HG02678 (cell line): ENCODE results near the gene SRSF7.
A peak's percentile ranks its signal among the peaks of the same experiment; 100 is the strongest.
"Not testable (repeated sequence)": the region's sequence is repeated elsewhere in the genome, so short reads cannot be mapped to it uniquely, and the experiment has no call there.

ENCODE experiments used
- ATAC-seq: cut with Tn5 transposase; IDR thresholded peaks from one replicate; pipeline ENCODE4 v1.9.1; 2021; ENCODE audit warnings: mild to moderate bottlenecking, moderate library complexity; ENCODE audit not compliant: unreplicated experiment

SRSF7 gene

GRCh38 chr2:38754506-38754905, 3.3 kb upstream of the SRSF7 start:
- no peak for ATAC-seq

GRCh38 chr2:38754049-38754448, 2.9 kb upstream of the SRSF7 start:
- no peak for ATAC-seq

- peak; percentile 18 for ATAC-seq
Measured at GRCh38 chr2:38751596-38752410, 642 bp upstream of the SRSF7 start.

- ATAC-seq, result peak; percentile 47
Measured at GRCh38 chr2:38750011-38750890, 910 bp downstream of the SRSF7 start.

- no peak for ATAC-seq
Measured at GRCh38 chr2:38748943-38749804, 2.0 kb downstream of the SRSF7 start.

GRCh38 chr2:38748391-38748790, 2.8 kb downstream of the SRSF7 start:
- no peak for ATAC-seq

- ATAC-seq, result no peak
Measured at GRCh38 chr2:38747819-38748218, 3.3 kb downstream of the SRSF7 start.

GRCh38 chr2:38747007-38747424, 4.1 kb downstream of the SRSF7 start:
- no peak for ATAC-seq

- no peak for ATAC-seq
Measured at GRCh38 chr2:38745267-38745666, 5.9 kb downstream of the SRSF7 start.

GRCh38 chr2:38744399-38744780, 6.8 kb downstream of the SRSF7 start:
- no peak for ATAC-seq

GRCh38 chr2:38743672-38744398, 7.3 kb downstream of the SRSF7 start:
- no peak for ATAC-seq

- no peak for ATAC-seq
Measured at GRCh38 chr2:38742797-38743559, 8.2 kb downstream of the SRSF7 start.

- ATAC-seq, result no peak
Measured at GRCh38 chr2:38740851-38741731, 10.1 kb downstream of the SRSF7 start.

- ATAC-seq, result no peak
Measured at GRCh38 chr2:38739524-38739923, 11.6 kb downstream of the SRSF7 start.

- ATAC-seq, result no peak
Measured at GRCh38 chr2:38737925-38738324, 13.2 kb downstream of the SRSF7 start.

GRCh38 chr2:38737000-38737698, 14.0 kb downstream of the SRSF7 start:
- ATAC-seq, result not testable (repeated sequence)

GRCh38 chr2:38735999-38736320, 15.2 kb downstream of the SRSF7 start:
- ATAC-seq, result no peak
